Panc1 (cell line): ENCODE measurements around the gene HBG2. TPM values are rescaled to one million over a fixed set of nuclear protein-coding genes. Genes with fewer than 3 reads are reported as not detected.
"Not testable (repeated sequence)": the region's sequence is repeated elsewhere in the genome, so short reads cannot be mapped to it uniquely, and the experiment has no call there.

Experiments
- ATAC-seq: fragments of 200-7000 bp; cut with Tn5 transposase; 2 replicates; pipeline ENCODE4 v1.9.1; 2020; ENCODE audit warnings: mild to moderate bottlenecking, moderate library complexity
- BruUV-seq: library from RNA; stranded (reverse); fragments of 400-500 nt; replicated peaks from 2 replicates; lab custom pipeline; 2021; lab: Mats Ljungman, UMichigan
- CTCF ChIA-PET: fragments of 300-600 bp; sonication (Branson Sonifier 250); formaldehyde crosslinking; loops from one replicate; lab custom pipeline; 2022; ENCODE audit warnings: antibody characterized with exemption; lab: Charles Lee
- POLR2A ChIA-PET: fragments of 300-600 bp; sonication (Branson Sonifier 250); formaldehyde crosslinking; loops from one replicate; lab custom pipeline; 2022; ENCODE audit warnings: antibody characterized with exemption; lab: Charles Lee
- DNase-seq: peaks from one replicate; pipeline ENCODE4 v3.0.0-alpha.2; 2010; ENCODE audit warnings: low read depth, low spot score
- H3K27ac ChIP-seq: 2 replicates; pipeline ENCODE4 v1.5.1; 2011; ENCODE audit warnings: mild to moderate bottlenecking, low read length, inconsistent platforms
- H3K27me3 ChIP-seq: fragments of 200-500 bp; sonication (Bioruptor generic); 2 replicates; pipeline ENCODE4 v1.6.0; 2014; ENCODE audit warnings: low read length, inconsistent platforms; ENCODE audit not compliant: control insufficient read depth, insufficient read depth
- H3K36me3 ChIP-seq: fragments of 200-500 bp; sonication (Bioruptor generic); 2 replicates; pipeline ENCODE4 v1.5.1; 2014; ENCODE audit warnings: inconsistent platforms, mild to moderate bottlenecking, low read length, moderate library complexity; ENCODE audit not compliant: control insufficient read depth, insufficient read depth
- H3K4me1 ChIP-seq: 2 replicates; pipeline ENCODE4 v1.5.1; 2011; ENCODE audit warnings: inconsistent platforms, mild to moderate bottlenecking, low read length, moderate library complexity; ENCODE audit not compliant: control insufficient read depth, insufficient read depth
- H3K4me3 ChIP-seq, 2 experiments: 2 replicates each; pipeline ENCODE4 v1.5.1; 2011 to 2012; ENCODE audit warnings: low read depth in 2 of 2, low read length in 2 of 2, mild to moderate bottlenecking in 2 of 2, inconsistent platforms in 1 of 2, moderate library complexity in 1 of 2
- H3K9me3 ChIP-seq: fragments of 200-500 bp; sonication (Bioruptor generic); 2 replicates; pipeline ENCODE4 v1.5.1; 2014; ENCODE audit warnings: low read depth, mild to moderate bottlenecking, inconsistent platforms, low read length, moderate library complexity; ENCODE audit not compliant: control insufficient read depth, insufficient read depth
- CTCF ChIP-seq: fragments of 450-650 bp; IDR thresholded peaks from 2 replicates; pipeline ENCODE4 v1.5.1; 2017; ENCODE audit warnings: mild to moderate bottlenecking
- POLR2AphosphoS5 ChIP-seq: IDR thresholded peaks from 2 replicates; pipeline ENCODE4 v1.6.1; 2012; ENCODE audit warnings: mild to moderate bottlenecking, low read depth, low read length, moderate library complexity
- REST ChIP-seq, 2 experiments: IDR thresholded peaks; 2 replicates each; pipeline ENCODE4 v1.6.1; 2011 to 2012; ENCODE audit warnings: low read depth in 2 of 2, control low read depth in 1 of 2, low read length in 1 of 2, mild to moderate bottlenecking in 1 of 2, moderate library complexity in 1 of 2; ENCODE audit not compliant: insufficient read depth in 1 of 2
- SIN3A ChIP-seq: IDR thresholded peaks from 2 replicates; pipeline ENCODE4 v1.6.1; 2012; ENCODE audit warnings: low read depth, mild to moderate bottlenecking, low read length, moderate library complexity, borderline replicate concordance; ENCODE audit not compliant: insufficient read depth
- TCF7L2 ChIP-seq: IDR thresholded peaks from 2 replicates; pipeline ENCODE4 v1.6.1; 2011; ENCODE audit warnings: mild to moderate bottlenecking, low read depth, low read length, inconsistent platforms
- in situ Hi-C: cut with HindIII; loops from 2 replicates; pipeline ENCODE4 v1.10.0; 2016; ENCODE audit warnings: low sequenced_read_pairs, low pct_unique_long_range_greater_than_20kb
- intact Hi-C: fragments of 100-400 bp; cut with micrococcal nuclease; formaldehyde crosslinking; loops from one replicate; pipeline ENCODE4 v1.10.0; 2022; ENCODE audit not compliant: unreplicated experiment
- total RNA-seq: library from RNA; stranded (reverse); gene quantifications from one replicate; pipeline ENCODE4 v1.2.1, GENCODE V29; 2021; ENCODE audit not compliant: unreplicated experiment

HBG2 gene
- total RNA-seq, 1 experiment from 2014 or later, result 6.5 TPM

GRCh38 chr11:5298451-5298850 is 43.9 kb upstream of the HBG2 start:
- BruUV-seq, result no TSS peak

GRCh38 chr11:5297721-5298323 is 43.2 kb upstream of the HBG2 start:
- H3K9me3 ChIP-seq, result no peaks in the 10 kb centered on the region
- no peak for ATAC-seq
- peaks cover 5% of the 10 kb centered on the region; the same call in 1 of the 2 replicates for H3K27me3 ChIP-seq
- ChIA-PET POLR2A (no interaction called here), CTCF (no interaction called here)
- no peak for TF ChIP-seq TCF7L2
- TF ChIP-seq SIN3A, result no peak
- TF ChIP-seq POLR2AphosphoS5, result no peak
- no peak for TF ChIP-seq CTCF
- TF ChIP-seq REST (IDR thresholded peaks at IDR 0.05; ENCODE audit: insufficient read depth in 1 of 2, low read depth in 2 of 2, low read length in 1 of 2), result no peak
- no peak for DNase-seq
- H3K4me3 ChIP-seq, result no peak overlapping the region
- no TSS peak for BruUV-seq
- intact Hi-C loops (no loop called here), in situ Hi-C loops (no loop called here)
- H3K36me3 ChIP-seq, result no peaks in the 10 kb centered on the region
- H3K4me1 ChIP-seq, result no peaks in the 10 kb centered on the region
- H3K27ac ChIP-seq, result no peak overlapping the region

More at GRCh38 chr11:5298451-5298850, 43.9 kb upstream of the HBG2 start:
- ATAC-seq (no peak), DNase-seq (no peak)
- Histone ChIP-seq H3K9me3 (no peaks in the 10 kb centered on the region), H3K4me1 (no peaks in the 10 kb centered on the region), H3K4me3 (no peak overlapping the region), H3K27ac (no peak overlapping the region), H3K27me3 (peaks cover 5% of the 10 kb centered on the region; the same call in 1 of the 2 replicates), H3K36me3 (no peaks in the 10 kb centered on the region)
- intact Hi-C loops, result no loop called here
- TF ChIP-seq TCF7L2 (no peak), POLR2AphosphoS5 (no peak), SIN3A (no peak)
- POLR2A ChIA-PET, result no interaction called here
- in situ Hi-C loops, result no loop called here
- CTCF ChIA-PET, result no interaction called here

- intact Hi-C loops, H3K36me3 ChIP-seq, ATAC-seq, DNase-seq, H3K4me3 ChIP-seq, BruUV-seq, CTCF ChIA-PET, H3K9me3 ChIP-seq, H3K4me1 ChIP-seq, H3K27ac ChIP-seq, H3K27me3 ChIP-seq, in situ Hi-C loops, POLR2A ChIA-PET: not testable (repeated sequence)
Measured at GRCh38 chr11:5294342-5294995, 39.9 kb upstream of the HBG2 start.
